RWPE2 (cell line): ENCODE results near the gene ADCY2.

Experiments
- ATAC-seq: fragments of 200-7000 bp; cut with Tn5 transposase; 3 replicates; pipeline ENCODE4 v1.9.1; 2021; ENCODE audit warnings: low read depth
- DNase-seq: peaks from one replicate; pipeline ENCODE4 v3.0.0-alpha.2; 2020; ENCODE audit warnings: low spot score
- H3K27ac ChIP-seq: fragments of 450-650 bp; 2 replicates; pipeline ENCODE4 v1.5.1; 2017; ENCODE audit warnings: mild to moderate bottlenecking; ENCODE audit not compliant: poor library complexity, severe bottlenecking
- H3K27me3 ChIP-seq: fragments of 250-450 bp; sonication (Bioruptor Pico); 2 replicates; pipeline ENCODE4 v1.5.1; 2021; ENCODE audit warnings: mild to moderate bottlenecking, moderate library complexity; ENCODE audit not compliant: insufficient read depth, poor library complexity, severe bottlenecking
- H3K36me3 ChIP-seq: fragments of 250-450 bp; sonication (Bioruptor Pico); 2 replicates; pipeline ENCODE4 v1.5.1; 2020; ENCODE audit warnings: low read depth, mild to moderate bottlenecking, moderate library complexity
- H3K4me1 ChIP-seq: fragments of 250-450 bp; sonication (Bioruptor Pico); 2 replicates; pipeline ENCODE4 v1.5.1; 2021; ENCODE audit warnings: mild to moderate bottlenecking, moderate library complexity; ENCODE audit not compliant: insufficient read depth, poor library complexity, severe bottlenecking
- H3K4me3 ChIP-seq: fragments of 250-450 bp; sonication (Bioruptor Pico); 2 replicates; pipeline ENCODE4 v1.5.1; 2021; ENCODE audit warnings: mild to moderate bottlenecking, moderate library complexity; ENCODE audit not compliant: severe bottlenecking
- H3K9me3 ChIP-seq: fragments of 250-450 bp; sonication (Bioruptor Pico); 2 replicates; pipeline ENCODE4 v1.5.1; 2021; ENCODE audit warnings: mild to moderate bottlenecking, moderate library complexity; ENCODE audit not compliant: severe bottlenecking
- TF ChIP-seq, protein P1 (sequence below): fragments of 450-650 bp; IDR thresholded peaks from one replicate; pipeline ENCODE4 v1.5.1; 2017; ENCODE audit warnings: mild to moderate bottlenecking, moderate library complexity; ENCODE audit not compliant: poor library complexity, severe bottlenecking

Gene ADCY2

DNA sequence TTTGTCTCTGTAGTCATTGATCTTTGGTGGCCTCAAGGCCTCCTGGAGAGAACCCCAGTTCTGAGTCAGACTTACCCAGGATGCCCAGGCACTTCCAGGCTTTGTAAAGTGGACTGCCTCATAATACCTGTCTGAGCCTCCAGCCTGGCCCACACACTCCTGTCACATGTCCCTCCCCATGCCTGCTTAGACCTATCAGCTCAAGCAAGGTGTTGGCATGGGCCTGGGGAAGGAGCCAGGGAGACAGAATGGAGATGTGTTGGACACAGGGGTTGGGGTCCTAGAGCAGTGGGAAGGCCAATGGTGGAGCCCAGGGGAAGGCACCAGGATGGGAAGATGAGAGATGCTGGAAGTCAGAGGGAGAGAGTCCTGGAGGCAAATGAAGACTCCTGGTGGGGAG is 318.8 kb downstream of the ADCY2 start:
- H3K36me3 ChIP-seq: no peaks in the 10 kb centered on the region

DNA sequence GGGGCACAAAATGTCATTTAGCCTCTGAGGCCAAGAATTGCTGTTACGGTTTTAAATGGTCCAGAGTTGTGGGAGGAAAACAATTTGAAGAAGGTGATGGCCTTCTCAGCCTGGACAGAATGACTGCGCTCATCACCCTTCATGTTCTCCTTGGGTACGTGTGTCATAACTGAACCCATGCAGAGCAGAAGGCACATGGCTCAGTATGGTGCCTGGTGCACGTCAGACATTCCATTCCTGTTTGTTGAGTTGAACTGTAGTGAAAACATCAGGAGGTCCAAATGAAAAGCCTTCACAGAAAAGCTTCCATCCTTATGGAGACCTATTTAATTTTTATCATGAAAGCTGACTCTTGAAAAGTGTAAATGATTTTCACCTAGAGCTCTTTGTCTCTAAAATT is 321.8 kb downstream of the ADCY2 start:
- H3K9me3 ChIP-seq: peaks cover 2% of the 10 kb centered on the region
- DNase-seq: no peak
- no peaks in the 10 kb centered on the region for H3K36me3 ChIP-seq
- ATAC-seq: no peak
- TF ChIP-seq, protein P1, sequence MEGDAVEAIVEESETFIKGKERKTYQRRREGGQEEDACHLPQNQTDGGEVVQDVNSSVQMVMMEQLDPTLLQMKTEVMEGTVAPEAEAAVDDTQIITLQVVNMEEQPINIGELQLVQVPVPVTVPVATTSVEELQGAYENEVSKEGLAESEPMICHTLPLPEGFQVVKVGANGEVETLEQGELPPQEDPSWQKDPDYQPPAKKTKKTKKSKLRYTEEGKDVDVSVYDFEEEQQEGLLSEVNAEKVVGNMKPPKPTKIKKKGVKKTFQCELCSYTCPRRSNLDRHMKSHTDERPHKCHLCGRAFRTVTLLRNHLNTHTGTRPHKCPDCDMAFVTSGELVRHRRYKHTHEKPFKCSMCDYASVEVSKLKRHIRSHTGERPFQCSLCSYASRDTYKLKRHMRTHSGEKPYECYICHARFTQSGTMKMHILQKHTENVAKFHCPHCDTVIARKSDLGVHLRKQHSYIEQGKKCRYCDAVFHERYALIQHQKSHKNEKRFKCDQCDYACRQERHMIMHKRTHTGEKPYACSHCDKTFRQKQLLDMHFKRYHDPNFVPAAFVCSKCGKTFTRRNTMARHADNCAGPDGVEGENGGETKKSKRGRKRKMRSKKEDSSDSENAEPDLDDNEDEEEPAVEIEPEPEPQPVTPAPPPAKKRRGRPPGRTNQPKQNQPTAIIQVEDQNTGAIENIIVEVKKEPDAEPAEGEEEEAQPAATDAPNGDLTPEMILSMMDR: no peak
- no peaks in the 10 kb centered on the region for H3K4me1 ChIP-seq
- H3K4me3 ChIP-seq: no peak overlapping the region
- H3K27me3 ChIP-seq: no peaks in the 10 kb centered on the region
- H3K27ac ChIP-seq: no peak overlapping the region

More for the DNA sequence above, 318.8 kb downstream of the ADCY2 start:
- Histone ChIP-seq H3K27me3 (no peaks in the 10 kb centered on the region), H3K9me3 (peaks cover 2% of the 10 kb centered on the region), H3K4me1 (no peaks in the 10 kb centered on the region), H3K4me3 (no peak overlapping the region), H3K27ac (no peak overlapping the region)
- DNase-seq: no peak
- TF ChIP-seq, protein P1: no peak
- ATAC-seq: no peak; the same call in 2 of the 3 replicates

DNA sequence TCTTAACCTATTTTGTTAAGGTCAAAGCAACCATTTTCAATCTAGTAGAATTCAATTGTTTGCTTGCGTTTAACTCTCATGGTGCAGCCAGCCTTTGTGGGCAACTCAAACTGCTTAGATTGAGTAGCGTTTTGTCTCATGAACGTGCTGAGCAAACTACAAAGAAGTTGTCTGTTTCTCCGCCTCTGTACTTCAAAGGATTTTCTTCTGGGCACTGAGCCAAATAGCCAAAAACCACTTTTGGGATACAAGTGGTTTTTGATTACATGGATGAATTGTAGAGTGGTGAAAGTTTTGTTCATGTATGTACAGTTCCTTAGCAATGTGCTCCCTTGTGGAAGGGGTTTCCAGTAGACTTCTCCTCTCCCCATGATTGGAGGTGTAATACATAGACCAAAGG is 332.1 kb downstream of the ADCY2 start:
- no peak overlapping the region for H3K4me3 ChIP-seq
- TF ChIP-seq, protein P1: no peak
- no peak overlapping the region for H3K27ac ChIP-seq
- ATAC-seq (no peak), DNase-seq (no peak)
- H3K4me1 ChIP-seq: no peaks in the 10 kb centered on the region
- H3K36me3 ChIP-seq: no peaks in the 10 kb centered on the region
- H3K9me3 ChIP-seq: peaks cover 2% of the 10 kb centered on the region
- peaks cover 10% of the 10 kb centered on the region for H3K27me3 ChIP-seq

DNA sequence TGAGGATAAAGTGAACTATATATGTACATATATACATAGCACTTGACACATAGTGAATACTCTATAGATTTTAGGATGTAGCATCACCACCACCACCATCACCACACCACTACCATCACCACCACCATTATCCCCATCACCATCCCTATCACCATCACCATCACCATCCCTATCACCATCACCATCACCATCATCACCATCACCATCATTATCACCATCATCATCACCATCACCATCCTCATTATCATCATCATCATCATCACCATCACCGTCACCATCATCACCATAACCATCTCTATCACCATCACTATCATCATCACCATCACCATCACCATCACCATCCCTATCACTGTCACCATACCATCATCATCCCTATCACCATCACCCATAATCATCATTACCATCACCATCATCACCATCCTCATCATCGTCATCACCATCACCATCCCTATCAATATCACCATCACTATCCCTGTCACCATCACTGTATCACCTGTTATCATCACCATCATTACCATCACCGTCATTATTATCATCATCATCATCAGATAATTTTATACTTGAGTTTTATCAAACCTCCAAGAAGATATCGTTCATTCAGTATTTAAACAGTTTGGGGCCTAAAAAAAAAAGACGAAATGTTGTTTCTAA is 345.6 kb downstream of the ADCY2 start:
- Histone ChIP-seq H3K27ac (no peak overlapping the region), H3K4me3 (no peak overlapping the region), H3K4me1 (no peaks in the 10 kb centered on the region), H3K36me3 (no peaks in the 10 kb centered on the region), H3K9me3 (no peaks in the 10 kb centered on the region), H3K27me3 (peaks cover 34% of the 10 kb centered on the region)
- ATAC-seq (no peak), DNase-seq (no peak)
- TF ChIP-seq, protein P1: no peak

DNA sequence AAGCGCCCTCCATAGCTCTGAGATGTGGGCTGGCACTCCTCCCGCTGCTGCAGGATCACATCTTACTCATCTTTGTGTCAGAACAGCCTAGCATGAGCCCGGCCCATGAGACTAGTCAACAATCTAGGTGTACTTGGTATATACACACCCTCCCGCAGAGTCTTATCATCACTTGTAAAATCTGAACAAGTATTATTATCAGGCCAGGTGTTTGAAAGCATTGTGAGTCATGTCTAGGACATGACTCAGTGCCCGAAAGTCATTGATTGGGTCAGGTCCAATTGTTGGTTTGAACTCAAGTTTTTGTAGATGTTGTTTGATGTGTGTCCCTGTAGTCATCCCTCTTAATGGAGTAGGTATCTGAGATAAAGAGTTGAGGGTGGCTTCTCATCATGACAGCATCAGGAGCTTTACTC is 346.3 kb downstream of the ADCY2 start:
- Histone ChIP-seq H3K36me3 (no peaks in the 10 kb centered on the region), H3K4me1 (no peaks in the 10 kb centered on the region), H3K27me3 (peaks cover 34% of the 10 kb centered on the region), H3K9me3 (no peaks in the 10 kb centered on the region), H3K4me3 (no peak overlapping the region), H3K27ac (no peak overlapping the region)
- ATAC-seq (peak; percentile 95), DNase-seq (peak; percentile 83)
- TF ChIP-seq, protein P1: no peak
